Astrocyte (in vitro differentiated cells and primary cell): ENCODE results near the gene MDFI. TPM values are rescaled to one million over a fixed set of nuclear protein-coding genes. Genes with fewer than 3 reads are reported as not detected.

Experiments used
- DNase-seq: peaks from one replicate; pipeline ENCODE4 v3.0.0-alpha.2; 2010; ENCODE audit warnings: low read depth
- FAIRE-seq: peaks from 2 replicates; lab custom pipeline; 2011; peaks lifted over from hg19 to GRCh38; lab: Jason Lieb, UNC
- H2AFZ ChIP-seq: 2 replicates; pipeline ENCODE4 v1.6.0; 2012; ENCODE audit warnings: low read depth, low read length, inconsistent platforms
- H3K27ac ChIP-seq: 2 replicates; pipeline ENCODE4 v1.5.1; 2011; ENCODE audit warnings: low read depth, low read length, inconsistent platforms
- H3K27me3 ChIP-seq: 2 replicates; pipeline ENCODE4 v1.6.0; 2011; ENCODE audit warnings: low read length, inconsistent platforms; ENCODE audit not compliant: insufficient read depth
- H3K36me3 ChIP-seq: 2 replicates; pipeline ENCODE4 v1.5.1; 2011; ENCODE audit warnings: low read length, inconsistent platforms; ENCODE audit not compliant: insufficient read depth
- H3K4me1 ChIP-seq: 2 replicates; pipeline ENCODE4 v1.5.1; 2011; ENCODE audit warnings: low read length, inconsistent platforms; ENCODE audit not compliant: insufficient read depth
- H3K4me2 ChIP-seq: 2 replicates; pipeline ENCODE4 v1.6.0; 2012; ENCODE audit warnings: low read length, inconsistent platforms
- H3K4me3 ChIP-seq: 2 replicates; pipeline ENCODE4 v1.5.1; 2011; ENCODE audit warnings: low read depth, mild to moderate bottlenecking, low read length, inconsistent platforms; ENCODE audit not compliant: insufficient read depth
- H3K79me2 ChIP-seq: 2 replicates; pipeline ENCODE4 v1.6.0; 2012; ENCODE audit warnings: mild to moderate bottlenecking, low read length, inconsistent platforms; ENCODE audit not compliant: insufficient read depth
- H3K9ac ChIP-seq: 2 replicates; pipeline ENCODE4 v1.6.0; 2012; ENCODE audit warnings: mild to moderate bottlenecking, low read length, inconsistent platforms
- H3K9me3 ChIP-seq: 2 replicates; pipeline ENCODE4 v1.5.1; 2012; ENCODE audit warnings: low read depth, mild to moderate bottlenecking, low read length, inconsistent platforms; ENCODE audit not compliant: insufficient read depth
- H4K20me1 ChIP-seq: 2 replicates; pipeline ENCODE4 v1.6.0; 2012; ENCODE audit warnings: low read length, inconsistent platforms; ENCODE audit not compliant: insufficient read depth
- H3K27ac Mint-ChIP-seq: one replicate; pipeline ENCODE4 v1.8.0; 2021; ENCODE audit warnings: mild to moderate bottlenecking, mixed read lengths; ENCODE audit not compliant: unreplicated experiment
- H3K27me3 Mint-ChIP-seq: one replicate; pipeline ENCODE4 v1.8.0; 2021; ENCODE audit warnings: low read depth, mixed read lengths; ENCODE audit not compliant: unreplicated experiment
- H3K36me3 Mint-ChIP-seq: one replicate; pipeline ENCODE4 v1.8.0; 2021; ENCODE audit warnings: low read depth, mixed read lengths; ENCODE audit not compliant: unreplicated experiment
- H3K4me1 Mint-ChIP-seq: one replicate; pipeline ENCODE4 v1.8.0; 2021; ENCODE audit warnings: low read depth, mixed read lengths; ENCODE audit not compliant: unreplicated experiment
- H3K4me3 Mint-ChIP-seq: one replicate; pipeline ENCODE4 v1.8.0; 2021; ENCODE audit warnings: mild to moderate bottlenecking, moderate library complexity, mixed read lengths; ENCODE audit not compliant: unreplicated experiment
- H3K9me3 Mint-ChIP-seq: one replicate; pipeline ENCODE4 v1.8.0; 2021; ENCODE audit warnings: mild to moderate bottlenecking, mixed read lengths; ENCODE audit not compliant: unreplicated experiment
- EZH2 ChIP-seq: IDR thresholded peaks from 2 replicates; pipeline ENCODE4 v1.6.1; 2012; ENCODE audit warnings: mild to moderate bottlenecking, low read length, inconsistent platforms; ENCODE audit not compliant: insufficient read depth
- total RNA-seq: library from RNA; stranded (reverse); gene quantifications from 2 replicates; pipeline ENCODE4 v1.2.1, GENCODE V29; 2021
- TF ChIP-seq, protein P1 (sequence below): IDR thresholded peaks from 2 replicates; pipeline ENCODE4 v1.5.1; 2011; ENCODE audit warnings: low read depth, mild to moderate bottlenecking, inconsistent platforms, low read length, moderate library complexity; ENCODE audit not compliant: insufficient read depth

The MDFI gene
- total RNA-seq, 1 donor from 2014 or later, result 144 TPM

DNA sequence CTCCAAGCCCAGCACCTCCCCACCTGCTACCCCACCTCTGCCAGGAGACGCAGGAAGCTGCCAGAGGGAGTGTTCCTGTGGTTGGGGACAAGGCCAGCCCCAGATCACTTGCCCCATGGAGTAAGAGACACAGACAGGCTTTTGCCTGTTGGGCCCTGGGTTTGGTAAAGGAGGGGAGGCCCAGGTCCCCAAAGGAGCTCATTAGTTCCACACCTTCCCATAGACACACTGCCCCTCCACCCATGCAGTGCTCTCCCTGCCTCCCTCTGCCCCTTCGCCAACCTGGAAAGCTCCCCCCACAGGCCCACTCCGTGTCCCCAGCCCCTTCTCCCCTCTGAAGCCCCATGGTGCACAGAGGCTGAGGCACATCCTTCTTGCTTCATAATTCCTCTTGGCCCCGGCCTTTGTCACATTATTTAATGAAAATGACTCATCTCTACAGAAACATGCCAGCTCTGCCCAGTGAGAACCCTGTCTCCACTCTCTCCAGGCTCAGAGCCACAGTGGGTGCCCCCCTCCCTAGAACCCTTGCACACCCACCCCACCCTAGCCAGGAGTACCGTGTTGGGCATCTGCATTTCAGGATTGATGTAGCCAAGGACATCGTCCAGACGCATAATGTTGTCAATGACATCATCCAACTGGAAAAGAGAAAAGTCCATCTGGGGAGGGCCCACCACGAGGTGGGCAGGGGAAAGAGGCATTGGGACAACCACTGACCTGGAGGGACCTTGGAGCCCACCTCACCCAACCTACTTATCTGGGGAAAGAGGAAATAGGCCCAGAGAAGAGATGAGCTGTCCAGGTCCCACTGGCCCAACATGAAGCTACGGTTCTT, 51.1 kb downstream of the MDFI start:
- H3K4me1 ChIP-seq, result no peaks in the 10 kb centered on the region
- no peak overlapping the region for H3K27ac ChIP-seq
- H3K27me3 ChIP-seq, result no peaks in the 10 kb centered on the region
- no peak overlapping the region for H2AFZ ChIP-seq
- H3K79me2 ChIP-seq, result no peaks in the 10 kb centered on the region
- H3K9ac ChIP-seq, result no peak overlapping the region
- no peak overlapping the region for H3K4me3 ChIP-seq
- H3K27ac Mint-ChIP-seq, result no peak overlapping the region
- TF ChIP-seq EZH2, result no peak
- TF ChIP-seq, protein P1, sequence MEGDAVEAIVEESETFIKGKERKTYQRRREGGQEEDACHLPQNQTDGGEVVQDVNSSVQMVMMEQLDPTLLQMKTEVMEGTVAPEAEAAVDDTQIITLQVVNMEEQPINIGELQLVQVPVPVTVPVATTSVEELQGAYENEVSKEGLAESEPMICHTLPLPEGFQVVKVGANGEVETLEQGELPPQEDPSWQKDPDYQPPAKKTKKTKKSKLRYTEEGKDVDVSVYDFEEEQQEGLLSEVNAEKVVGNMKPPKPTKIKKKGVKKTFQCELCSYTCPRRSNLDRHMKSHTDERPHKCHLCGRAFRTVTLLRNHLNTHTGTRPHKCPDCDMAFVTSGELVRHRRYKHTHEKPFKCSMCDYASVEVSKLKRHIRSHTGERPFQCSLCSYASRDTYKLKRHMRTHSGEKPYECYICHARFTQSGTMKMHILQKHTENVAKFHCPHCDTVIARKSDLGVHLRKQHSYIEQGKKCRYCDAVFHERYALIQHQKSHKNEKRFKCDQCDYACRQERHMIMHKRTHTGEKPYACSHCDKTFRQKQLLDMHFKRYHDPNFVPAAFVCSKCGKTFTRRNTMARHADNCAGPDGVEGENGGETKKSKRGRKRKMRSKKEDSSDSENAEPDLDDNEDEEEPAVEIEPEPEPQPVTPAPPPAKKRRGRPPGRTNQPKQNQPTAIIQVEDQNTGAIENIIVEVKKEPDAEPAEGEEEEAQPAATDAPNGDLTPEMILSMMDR, result no peak
- H3K27me3 Mint-ChIP-seq, result peaks cover 44% of the 10 kb centered on the region
- no peaks in the 10 kb centered on the region for H3K9me3 ChIP-seq
- H3K4me2 ChIP-seq, result no peak overlapping the region
- FAIRE-seq (no peak), DNase-seq (no peak)
- no peaks in the 10 kb centered on the region for H4K20me1 ChIP-seq
- H3K36me3 ChIP-seq, result no peaks in the 10 kb centered on the region
- peaks cover 5% of the 10 kb centered on the region for H3K4me1 Mint-ChIP-seq
- H3K9me3 Mint-ChIP-seq, result peaks cover 3% of the 10 kb centered on the region
- H3K4me3 Mint-ChIP-seq, result no peak overlapping the region
- no peaks in the 10 kb centered on the region for H3K36me3 Mint-ChIP-seq

DNA sequence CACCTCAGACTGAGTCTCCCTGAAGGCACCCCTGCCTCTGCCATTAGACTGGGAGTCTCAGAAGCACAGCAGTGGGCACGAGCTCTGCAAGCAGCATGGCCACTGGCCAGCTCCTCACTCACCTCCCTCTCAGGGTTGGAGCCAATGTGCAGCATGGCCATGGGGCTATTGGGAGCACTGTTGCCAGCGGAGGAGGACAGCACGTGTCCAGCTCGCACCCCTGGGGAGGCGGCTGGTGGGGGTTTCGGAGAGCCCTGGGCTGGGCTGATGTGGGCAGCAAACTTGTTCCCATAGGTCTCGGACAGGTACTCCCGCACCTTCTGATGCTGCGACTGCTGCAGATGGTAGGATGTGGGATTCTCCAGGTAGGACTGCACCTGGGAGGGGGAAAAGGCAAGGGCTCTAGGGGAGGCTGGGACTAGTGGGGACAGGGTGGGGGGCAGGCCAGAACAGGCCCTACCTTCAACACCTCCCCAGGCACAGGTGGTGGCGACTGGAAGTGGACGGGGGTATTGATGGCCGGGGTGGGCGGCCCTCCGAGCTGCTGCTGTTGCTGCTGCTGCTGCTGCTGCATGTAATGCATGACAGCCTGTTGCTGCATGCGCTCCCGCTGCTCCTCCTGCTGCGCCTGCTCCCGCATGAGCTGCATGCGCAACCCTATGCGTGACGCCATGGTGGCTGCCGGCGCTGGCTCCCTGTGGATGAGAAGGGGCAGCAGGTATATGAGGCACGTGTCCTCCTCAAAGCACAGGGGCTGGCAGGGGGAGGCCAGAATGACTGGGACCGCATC, 52.5 kb downstream of the MDFI start:
- DNase-seq (no peak), FAIRE-seq (no peak)
- no peak for TF ChIP-seq EZH2
- TF ChIP-seq, protein P1, result no peak
- peaks cover 43% of the 10 kb centered on the region for H3K27me3 Mint-ChIP-seq
- no peaks in the 10 kb centered on the region for H3K36me3 Mint-ChIP-seq
- Histone ChIP-seq H3K27me3 (no peaks in the 10 kb centered on the region), H3K4me3 (no peak overlapping the region), H3K9ac (no peak overlapping the region), H3K9me3 (no peaks in the 10 kb centered on the region), H3K79me2 (no peaks in the 10 kb centered on the region), H3K27ac (no peak overlapping the region), H4K20me1 (no peaks in the 10 kb centered on the region), H3K4me1 (peaks cover 9% of the 10 kb centered on the region), H3K36me3 (no peaks in the 10 kb centered on the region), H3K4me2 (no peak overlapping the region), H2AFZ (no peak overlapping the region)
- H3K27ac Mint-ChIP-seq, result no peak overlapping the region
- peaks cover 3% of the 10 kb centered on the region for H3K9me3 Mint-ChIP-seq
- H3K4me3 Mint-ChIP-seq, result no peak overlapping the region
- H3K4me1 Mint-ChIP-seq, result peaks cover 9% of the 10 kb centered on the region
